ENCODE results near the gene CWC27. TPM values are rescaled to one million over a fixed set of nuclear protein-coding genes. Genes with fewer than 3 reads are reported as not detected.
"Not testable (repeated sequence)": the region's sequence is repeated elsewhere in the genome, so short reads cannot be mapped to it uniquely, and the experiment has no call there.

The CWC27 gene
- total RNA-seq, 1 experiment from 2014 or later = 32.9 TPM

DNA sequence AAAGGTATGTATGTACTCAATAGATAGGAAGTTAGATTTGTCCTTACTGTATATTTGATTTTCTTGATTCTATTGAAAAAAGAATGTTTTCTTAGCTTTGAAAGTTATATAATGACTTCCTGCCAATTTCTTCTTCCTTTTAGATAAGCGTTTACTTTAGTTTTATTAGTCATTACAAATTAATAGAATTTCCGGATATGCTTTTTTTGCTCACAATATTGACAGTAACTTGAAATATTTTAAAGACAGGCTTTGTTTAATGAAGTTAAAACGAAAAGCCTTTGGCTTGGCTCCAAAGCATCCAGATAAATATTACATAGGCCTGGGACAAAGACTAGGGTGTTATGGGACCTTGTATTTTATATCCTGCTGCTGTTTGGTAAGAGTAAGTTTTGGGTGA lies 49.5 kb downstream of the CWC27 start:
- CTCF ChIA-PET = no interaction called here
- no peaks in the 10 kb centered on the region; the same call in 1 of the 2 replicates for H3K36me3 ChIP-seq (ENCODE audit: control insufficient read depth, insufficient read depth, low read length)
- Mint-ChIP-seq H3K27ac (ENCODE audit: unreplicated experiment) (no peak overlapping the region), H3K27me3 (ENCODE audit: insufficient read depth, unreplicated experiment) (no peaks in the 10 kb centered on the region), H3K4me1 (ENCODE audit: low read depth, unreplicated experiment) (no peaks in the 10 kb centered on the region), H3K36me3 (ENCODE audit: insufficient read depth, unreplicated experiment) (no peaks in the 10 kb centered on the region), H3K4me3 (ENCODE audit: unreplicated experiment) (no peak overlapping the region), H3K9me3 (ENCODE audit: unreplicated experiment) (no peaks in the 10 kb centered on the region)
- POLR2A ChIA-PET = no interaction called here
- H3K27me3 ChIP-seq (replicated peaks; ENCODE audit: control insufficient read depth, insufficient read depth, low read length) = no peaks in the 10 kb centered on the region
- H3K4me3 ChIP-seq (ENCODE audit: low read depth, low read length) = no peak overlapping the region
- no peaks in the 10 kb centered on the region for H3K4me1 ChIP-seq
- intact Hi-C loops (cut with micrococcal nuclease; ENCODE audit: unreplicated experiment) = no loop called here
- TF ChIP-seq, protein P1, sequence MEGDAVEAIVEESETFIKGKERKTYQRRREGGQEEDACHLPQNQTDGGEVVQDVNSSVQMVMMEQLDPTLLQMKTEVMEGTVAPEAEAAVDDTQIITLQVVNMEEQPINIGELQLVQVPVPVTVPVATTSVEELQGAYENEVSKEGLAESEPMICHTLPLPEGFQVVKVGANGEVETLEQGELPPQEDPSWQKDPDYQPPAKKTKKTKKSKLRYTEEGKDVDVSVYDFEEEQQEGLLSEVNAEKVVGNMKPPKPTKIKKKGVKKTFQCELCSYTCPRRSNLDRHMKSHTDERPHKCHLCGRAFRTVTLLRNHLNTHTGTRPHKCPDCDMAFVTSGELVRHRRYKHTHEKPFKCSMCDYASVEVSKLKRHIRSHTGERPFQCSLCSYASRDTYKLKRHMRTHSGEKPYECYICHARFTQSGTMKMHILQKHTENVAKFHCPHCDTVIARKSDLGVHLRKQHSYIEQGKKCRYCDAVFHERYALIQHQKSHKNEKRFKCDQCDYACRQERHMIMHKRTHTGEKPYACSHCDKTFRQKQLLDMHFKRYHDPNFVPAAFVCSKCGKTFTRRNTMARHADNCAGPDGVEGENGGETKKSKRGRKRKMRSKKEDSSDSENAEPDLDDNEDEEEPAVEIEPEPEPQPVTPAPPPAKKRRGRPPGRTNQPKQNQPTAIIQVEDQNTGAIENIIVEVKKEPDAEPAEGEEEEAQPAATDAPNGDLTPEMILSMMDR (IDR thresholded peaks at IDR 0.05; ENCODE audit: insufficient read depth in 1 of 2, low read depth in 1 of 2, low read length in 1 of 2, severe bottlenecking in 1 of 2, unreplicated experiment in 1 of 2) = no peak
- H3K9me3 ChIP-seq = no peaks in the 10 kb centered on the region
- BruUV-seq (replicated peaks) = no TSS peak
- no peak for DNase-seq

DNA sequence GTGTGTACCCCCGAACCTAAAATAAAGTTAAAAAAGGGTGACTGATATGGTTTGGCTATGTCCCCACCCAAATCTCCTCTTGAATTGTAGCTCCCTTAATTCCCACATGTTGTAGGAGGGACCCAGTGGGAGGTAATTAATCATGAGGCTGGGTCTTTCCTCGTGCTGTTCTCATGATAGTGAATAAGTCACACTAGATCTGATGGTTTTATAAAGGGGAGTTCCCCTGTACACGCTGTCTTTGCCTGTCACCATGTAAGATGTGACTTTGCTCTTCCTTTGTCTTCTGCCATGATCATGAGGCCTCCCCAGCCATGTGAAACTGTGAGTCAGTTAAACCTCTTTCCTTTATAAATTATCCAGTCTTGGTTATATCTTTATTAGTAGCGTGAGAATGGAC lies 50.6 kb downstream of the CWC27 start:
- H3K4me3 ChIP-seq (ENCODE audit: low read depth, low read length); H3K36me3 ChIP-seq (ENCODE audit: control insufficient read depth, insufficient read depth, low read length); H3K9me3 Mint-ChIP-seq (ENCODE audit: unreplicated experiment); H3K4me1 ChIP-seq; H3K4me1 Mint-ChIP-seq (ENCODE audit: low read depth, unreplicated experiment); H3K27ac Mint-ChIP-seq (ENCODE audit: unreplicated experiment); H3K36me3 Mint-ChIP-seq (ENCODE audit: insufficient read depth, unreplicated experiment); H3K9me3 ChIP-seq; BruUV-seq (replicated peaks); intact Hi-C loops (cut with micrococcal nuclease; ENCODE audit: unreplicated experiment); POLR2A ChIA-PET; DNase-seq; H3K4me3 Mint-ChIP-seq (ENCODE audit: unreplicated experiment); CTCF ChIA-PET; H3K27me3 ChIP-seq (replicated peaks; ENCODE audit: control insufficient read depth, insufficient read depth, low read length); H3K27me3 Mint-ChIP-seq (ENCODE audit: insufficient read depth, unreplicated experiment): not testable (repeated sequence)

DNA sequence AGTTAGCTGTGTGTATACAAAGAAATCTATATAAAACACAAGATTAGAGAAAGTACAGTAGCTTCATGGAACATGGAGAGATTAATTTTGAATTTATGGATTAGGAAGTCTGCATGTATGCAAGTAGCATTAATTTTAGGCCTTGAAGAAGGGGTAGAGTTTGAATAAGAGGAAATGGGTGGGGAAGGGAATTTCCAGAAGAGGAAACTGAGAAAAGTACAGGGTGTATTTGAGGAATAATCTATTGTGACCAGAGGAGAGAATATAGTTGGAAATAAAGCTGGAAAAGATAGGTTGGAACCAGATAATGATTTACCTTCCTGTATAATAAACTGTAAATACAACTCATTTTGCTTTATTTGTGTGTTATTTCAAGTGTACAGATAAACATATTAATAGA lies 53.6 kb downstream of the CWC27 start:
- H3K4me1 ChIP-seq = no peaks in the 10 kb centered on the region
- H3K27ac Mint-ChIP-seq (ENCODE audit: unreplicated experiment) = no peak overlapping the region
- H3K9me3 ChIP-seq = no peaks in the 10 kb centered on the region
- DNase-seq = no peak
- H3K4me3 Mint-ChIP-seq (ENCODE audit: unreplicated experiment) = no peak overlapping the region
- no peak overlapping the region for H3K4me3 ChIP-seq (ENCODE audit: low read depth, low read length)
- H3K36me3 ChIP-seq (ENCODE audit: control insufficient read depth, insufficient read depth, low read length) = no peaks in the 10 kb centered on the region
- no peaks in the 10 kb centered on the region for H3K27me3 ChIP-seq (replicated peaks; ENCODE audit: control insufficient read depth, insufficient read depth, low read length)
- no peaks in the 10 kb centered on the region for H3K4me1 Mint-ChIP-seq (ENCODE audit: low read depth, unreplicated experiment)
- intact Hi-C loops (cut with micrococcal nuclease; ENCODE audit: unreplicated experiment) = no loop called here
- ChIA-PET CTCF (no interaction called here), POLR2A (no interaction called here)
- no peaks in the 10 kb centered on the region for H3K27me3 Mint-ChIP-seq (ENCODE audit: insufficient read depth, unreplicated experiment)
- no peaks in the 10 kb centered on the region for H3K36me3 Mint-ChIP-seq (ENCODE audit: insufficient read depth, unreplicated experiment)
- TF ChIP-seq, protein P1 (IDR thresholded peaks at IDR 0.05; ENCODE audit: insufficient read depth in 1 of 2, low read depth in 1 of 2, low read length in 1 of 2, severe bottlenecking in 1 of 2, unreplicated experiment in 1 of 2) = no peak
- BruUV-seq (replicated peaks) = no TSS peak
- H3K9me3 Mint-ChIP-seq (ENCODE audit: unreplicated experiment) = no peaks in the 10 kb centered on the region

DNA sequence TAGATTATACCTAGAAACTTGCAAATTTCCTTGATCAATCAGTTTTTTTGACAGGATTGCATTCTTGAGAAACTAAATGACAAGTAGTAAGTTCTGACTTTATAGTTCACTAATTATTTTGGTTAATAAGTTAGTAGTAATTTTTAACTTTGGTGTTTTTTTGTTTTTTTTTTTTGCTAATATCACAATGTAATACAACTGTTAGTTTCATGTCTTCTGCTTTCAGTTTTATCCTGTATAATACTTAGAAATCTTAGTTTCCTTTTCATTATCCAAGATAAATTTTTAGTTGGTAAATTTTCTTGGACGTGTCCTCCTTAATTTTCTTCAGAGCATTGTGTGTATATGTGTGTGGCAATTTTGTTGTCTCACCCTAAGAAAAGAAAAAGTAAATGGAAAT lies 57.8 kb downstream of the CWC27 start:
- intact Hi-C loops (cut with micrococcal nuclease; ENCODE audit: unreplicated experiment) = no loop called here
- Histone ChIP-seq H3K27me3 (replicated peaks; ENCODE audit: control insufficient read depth, insufficient read depth, low read length) (no peaks in the 10 kb centered on the region), H3K4me3 (ENCODE audit: low read depth, low read length) (no peak overlapping the region), H3K9me3 (no peaks in the 10 kb centered on the region), H3K4me1 (no peaks in the 10 kb centered on the region), H3K36me3 (ENCODE audit: control insufficient read depth, insufficient read depth, low read length) (no peaks in the 10 kb centered on the region)
- no peak for DNase-seq
- BruUV-seq (replicated peaks) = no TSS peak
- no peaks in the 10 kb centered on the region for H3K36me3 Mint-ChIP-seq (ENCODE audit: insufficient read depth, unreplicated experiment)
- ChIA-PET POLR2A (no interaction called here), CTCF (no interaction called here)
- TF ChIP-seq, protein P1 (IDR thresholded peaks at IDR 0.05; ENCODE audit: insufficient read depth in 1 of 2, low read depth in 1 of 2, low read length in 1 of 2, severe bottlenecking in 1 of 2, unreplicated experiment in 1 of 2) = no peak
- H3K4me1 Mint-ChIP-seq (ENCODE audit: low read depth, unreplicated experiment) = no peaks in the 10 kb centered on the region
- no peaks in the 10 kb centered on the region for H3K9me3 Mint-ChIP-seq (ENCODE audit: unreplicated experiment)
- no peak overlapping the region for H3K27ac Mint-ChIP-seq (ENCODE audit: unreplicated experiment)
- H3K4me3 Mint-ChIP-seq (ENCODE audit: unreplicated experiment) = no peak overlapping the region
- no peaks in the 10 kb centered on the region for H3K27me3 Mint-ChIP-seq (ENCODE audit: insufficient read depth, unreplicated experiment)
